GM21360 (cell line): ENCODE measurements around the gene SLC49A3.
"Not testable (repeated sequence)": the region's sequence is repeated elsewhere in the genome, so short reads cannot be mapped to it uniquely, and the experiment has no call there.

Experiments used
- ATAC-seq: cut with Tn5 transposase; IDR thresholded peaks from one replicate; pipeline ENCODE4 v1.9.1; 2021; ENCODE audit warnings: mild to moderate bottlenecking, moderate library complexity; ENCODE audit not compliant: unreplicated experiment

Gene SLC49A3

GRCh38 chr4:703336-704197 lies 14.6 kb upstream of the SLC49A3 start:
- ATAC-seq = no peak

- ATAC-seq = no peak
These were observed 13.7 kb upstream of the SLC49A3 start for GRCh38 chr4:702618-703048.

GRCh38 chr4:700587-701264 lies 11.8 kb upstream of the SLC49A3 start:
- no peak for ATAC-seq

GRCh38 chr4:699816-700580 lies 11.0 kb upstream of the SLC49A3 start:
- no peak for ATAC-seq

GRCh38 chr4:694341-694940 lies 5.5 kb upstream of the SLC49A3 start:
- ATAC-seq = not testable (repeated sequence)

- ATAC-seq = no peak
These were observed 4.0 kb upstream of the SLC49A3 start for GRCh38 chr4:692771-693554.

GRCh38 chr4:689723-690122 lies 772 bp upstream of the SLC49A3 start:
- no peak for ATAC-seq

- ATAC-seq = no peak
These were observed 739 bp downstream of the SLC49A3 start for GRCh38 chr4:687971-688853.

GRCh38 chr4:687048-687970 lies 1.6 kb downstream of the SLC49A3 start:
- no peak for ATAC-seq

- ATAC-seq = no peak
These were observed 2.4 kb downstream of the SLC49A3 start for GRCh38 chr4:686413-687040.

GRCh38 chr4:685679-686412 lies 3.1 kb downstream of the SLC49A3 start:
- ATAC-seq = no peak

GRCh38 chr4:684623-685327 lies 4.2 kb downstream of the SLC49A3 start:
- no peak for ATAC-seq

- no peak for ATAC-seq
These were observed 4.8 kb downstream of the SLC49A3 start for GRCh38 chr4:683982-684622.

GRCh38 chr4:683247-683897 lies 5.6 kb downstream of the SLC49A3 start:
- no peak for ATAC-seq

GRCh38 chr4:682490-683172 lies 6.3 kb downstream of the SLC49A3 start:
- no peak for ATAC-seq
